Karpas-422 (cell line): ENCODE data around the gene CCDC187. TPM values are rescaled to one million over a fixed set of nuclear protein-coding genes. Genes with fewer than 3 reads are reported as not detected.
A peak's percentile ranks its signal among the peaks of the same experiment; 100 is the strongest.

ENCODE experiments used
- DNase-seq: peaks from one replicate; pipeline ENCODE4 v3.0.0-alpha.2; 2015
- H2AFZ ChIP-seq: fragments of 200-600 bp; sonication (generic); 2 replicates; pipeline ENCODE4 v1.6.1; 2014; ENCODE audit warnings: antibody characterized with exemption, low read length, mixed read lengths
- H3K27ac ChIP-seq: fragments of 200-600 bp; sonication (generic); 2 replicates; pipeline ENCODE4 v1.5.1; 2014; ENCODE audit warnings: mild to moderate bottlenecking, low read length, moderate library complexity
- H3K27me3 ChIP-seq: fragments of 200-600 bp; sonication (generic); 2 replicates; pipeline ENCODE4 v1.6.1; 2014; ENCODE audit warnings: low read length, mixed read lengths
- H3K36me3 ChIP-seq: fragments of 200-600 bp; sonication (generic); 2 replicates; pipeline ENCODE4 v1.6.1; 2014; ENCODE audit warnings: low read length, mixed read lengths; ENCODE audit not compliant: insufficient read depth
- H3K4me1 ChIP-seq: fragments of 200-600 bp; sonication (generic); 2 replicates; pipeline ENCODE4 v1.6.1; 2014; ENCODE audit warnings: mild to moderate bottlenecking, low read length, mixed read lengths
- H3K4me2 ChIP-seq: fragments of 200-600 bp; sonication (generic); 2 replicates; pipeline ENCODE4 v1.6.1; 2014; ENCODE audit warnings: low read length, low read depth, mild to moderate bottlenecking; ENCODE audit not compliant: poor library complexity, severe bottlenecking
- H3K4me3 ChIP-seq: fragments of 200-600 bp; sonication (generic); 2 replicates; pipeline ENCODE4 v1.5.1; 2014; ENCODE audit warnings: mild to moderate bottlenecking, antibody characterized with exemption, low read length, mixed read lengths
- H3K79me2 ChIP-seq: fragments of 200-600 bp; sonication (generic); 2 replicates; pipeline ENCODE4 v1.6.1; 2014; ENCODE audit warnings: mild to moderate bottlenecking, low read length, mixed read lengths
- H3K9ac ChIP-seq: fragments of 200-600 bp; sonication (generic); 2 replicates; pipeline ENCODE4 v1.6.0; 2014; ENCODE audit warnings: low read length
- H3K9me2 ChIP-seq: fragments of 200-600 bp; sonication (generic), shearing (Covaris generic); replicated peaks from 2 replicates; pipeline ENCODE4 v1.6.0; 2014; ENCODE audit warnings: mild to moderate bottlenecking, low read length, moderate library complexity; ENCODE audit not compliant: insufficient read depth
- H3K9me3 ChIP-seq: fragments of 300-700, 200-600 bp; sonication (generic); 2 replicates; pipeline ENCODE4 v1.6.1; 2014; ENCODE audit warnings: low read length, mixed read lengths
- H4K20me1 ChIP-seq: fragments of 200-600 bp; sonication (generic); 2 replicates; pipeline ENCODE4 v1.6.1; 2014; ENCODE audit warnings: mild to moderate bottlenecking, antibody characterized with exemption, low read length, low read depth; ENCODE audit not compliant: insufficient read depth
- total RNA-seq: library from RNA; depleted of rRNA; stranded (reverse); fragments of >200 nt; shearing (Covaris generic); gene quantifications from 2 replicates; pipeline ENCODE4 v1.2.3, GENCODE V29; 2014; ENCODE audit warnings: low replicate concordance

CCDC187 gene
- total RNA-seq, 1 experiment from 2014 or later, result 0.34 TPM

- no peaks in the 10 kb centered on the region for H3K79me2 ChIP-seq
- H3K9ac ChIP-seq, result no peak overlapping the region
- no peak for DNase-seq
- no peaks in the 10 kb centered on the region for H3K9me2 ChIP-seq
- H3K9me3 ChIP-seq, result no peaks in the 10 kb centered on the region
- no peaks in the 10 kb centered on the region for H4K20me1 ChIP-seq
- no peak overlapping the region for H3K27ac ChIP-seq
- no peaks in the 10 kb centered on the region for H3K36me3 ChIP-seq
- no peaks in the 10 kb centered on the region for H3K27me3 ChIP-seq
- H3K4me1 ChIP-seq, result peaks cover 36% of the 10 kb centered on the region
- H3K4me2 ChIP-seq, result peak overlapping the region; percentile 15
- H2AFZ ChIP-seq, result no peak overlapping the region
- H3K4me3 ChIP-seq, result no peak overlapping the region
These were observed 1.9 kb upstream of the CCDC187 start for GRCh38 chr9:136305804-136306203.

GRCh38 chr9:136304981-136305380 is 1.1 kb upstream of the CCDC187 start:
- no peaks in the 10 kb centered on the region for H3K36me3 ChIP-seq
- H3K9me2 ChIP-seq, result no peaks in the 10 kb centered on the region
- H3K9me3 ChIP-seq, result no peaks in the 10 kb centered on the region
- H4K20me1 ChIP-seq, result no peaks in the 10 kb centered on the region
- no peak overlapping the region for H3K4me2 ChIP-seq
- no peaks in the 10 kb centered on the region for H3K79me2 ChIP-seq
- H2AFZ ChIP-seq, result no peak overlapping the region
- no peak overlapping the region for H3K4me3 ChIP-seq
- no peaks in the 10 kb centered on the region for H3K27me3 ChIP-seq
- no peak overlapping the region for H3K27ac ChIP-seq
- no peak overlapping the region for H3K9ac ChIP-seq
- DNase-seq, result no peak
- H3K4me1 ChIP-seq, result peaks cover 28% of the 10 kb centered on the region

GRCh38 chr9:136304456-136304855 is 562 bp upstream of the CCDC187 start:
- Histone ChIP-seq H3K4me1 (peaks cover 22% of the 10 kb centered on the region), H3K9me2 (no peaks in the 10 kb centered on the region), H3K4me3 (no peak overlapping the region), H3K9me3 (no peaks in the 10 kb centered on the region), H3K27ac (no peak overlapping the region), H3K27me3 (no peaks in the 10 kb centered on the region), H3K9ac (no peak overlapping the region), H4K20me1 (no peaks in the 10 kb centered on the region), H3K36me3 (no peaks in the 10 kb centered on the region), H3K4me2 (no peak overlapping the region), H2AFZ (no peak overlapping the region), H3K79me2 (no peaks in the 10 kb centered on the region)
- no peak for DNase-seq

- Histone ChIP-seq H3K9ac (no peak overlapping the region), H3K9me2 (no peaks in the 10 kb centered on the region), H3K4me3 (no peak overlapping the region), H3K27me3 (no peaks in the 10 kb centered on the region), H2AFZ (no peak overlapping the region), H3K79me2 (no peaks in the 10 kb centered on the region), H3K36me3 (no peaks in the 10 kb centered on the region), H4K20me1 (no peaks in the 10 kb centered on the region), H3K27ac (no peak overlapping the region), H3K4me1 (peaks cover 15% of the 10 kb centered on the region), H3K9me3 (no peaks in the 10 kb centered on the region), H3K4me2 (no peak overlapping the region)
- DNase-seq, result no peak
These were observed 649 bp downstream of the CCDC187 start for GRCh38 chr9:136303066-136303824.

GRCh38 chr9:136302527-136302926 is 1.4 kb downstream of the CCDC187 start:
- no peak overlapping the region for H3K27ac ChIP-seq
- no peak overlapping the region for H3K4me2 ChIP-seq
- no peaks in the 10 kb centered on the region for H3K9me2 ChIP-seq
- no peak for DNase-seq
- no peaks in the 10 kb centered on the region for H3K9me3 ChIP-seq
- H3K4me1 ChIP-seq, result peaks cover 18% of the 10 kb centered on the region
- no peaks in the 10 kb centered on the region for H3K79me2 ChIP-seq
- no peaks in the 10 kb centered on the region for H3K36me3 ChIP-seq
- no peak overlapping the region for H3K9ac ChIP-seq
- H2AFZ ChIP-seq, result no peak overlapping the region
- H3K27me3 ChIP-seq, result no peaks in the 10 kb centered on the region
- H3K4me3 ChIP-seq, result no peak overlapping the region
- H4K20me1 ChIP-seq, result no peaks in the 10 kb centered on the region

GRCh38 chr9:136300866-136301265 is 3.0 kb downstream of the CCDC187 start:
- Histone ChIP-seq H3K9me2 (no peaks in the 10 kb centered on the region), H3K4me1 (peaks cover 6% of the 10 kb centered on the region), H3K36me3 (no peaks in the 10 kb centered on the region), H2AFZ (no peak overlapping the region), H3K4me3 (no peak overlapping the region), H4K20me1 (no peaks in the 10 kb centered on the region), H3K79me2 (no peaks in the 10 kb centered on the region), H3K4me2 (no peak overlapping the region), H3K27me3 (no peaks in the 10 kb centered on the region), H3K9me3 (no peaks in the 10 kb centered on the region), H3K27ac (no peak overlapping the region), H3K9ac (no peak overlapping the region)
- DNase-seq, result no peak

- peaks cover 5% of the 10 kb centered on the region for H3K4me1 ChIP-seq
- no peak overlapping the region for H3K4me2 ChIP-seq
- H3K9ac ChIP-seq, result no peak overlapping the region
- no peaks in the 10 kb centered on the region for H3K27me3 ChIP-seq
- H3K4me3 ChIP-seq, result no peak overlapping the region
- no peaks in the 10 kb centered on the region for H3K79me2 ChIP-seq
- no peaks in the 10 kb centered on the region for H3K36me3 ChIP-seq
- H4K20me1 ChIP-seq, result no peaks in the 10 kb centered on the region
- no peak overlapping the region for H3K27ac ChIP-seq
- no peak for DNase-seq
- no peaks in the 10 kb centered on the region for H3K9me3 ChIP-seq
- H2AFZ ChIP-seq, result no peak overlapping the region
- H3K9me2 ChIP-seq, result no peaks in the 10 kb centered on the region
These were observed 3.8 kb downstream of the CCDC187 start for GRCh38 chr9:136300016-136300545.

- Histone ChIP-seq H3K4me1 (peaks cover 5% of the 10 kb centered on the region), H3K9me2 (no peaks in the 10 kb centered on the region), H3K9ac (no peak overlapping the region), H3K4me2 (no peak overlapping the region), H3K27me3 (no peaks in the 10 kb centered on the region), H3K27ac (no peak overlapping the region), H3K9me3 (no peaks in the 10 kb centered on the region), H3K4me3 (no peak overlapping the region), H3K79me2 (no peaks in the 10 kb centered on the region), H3K36me3 (no peaks in the 10 kb centered on the region), H2AFZ (no peak overlapping the region), H4K20me1 (no peaks in the 10 kb centered on the region)
- no peak for DNase-seq
These were observed 4.4 kb downstream of the CCDC187 start for GRCh38 chr9:136299541-136299940.
